ENCODE measurements around the gene TBC1D16.

The TBC1D16 gene

GRCh38 chr17:79948945-79949655, 86.6 kb downstream of the TBC1D16 start:
- DNase-seq, result no peak

GRCh38 chr17:79948406-79948944, 87.2 kb downstream of the TBC1D16 start:
- no peak for DNase-seq

- DNase-seq, result no peak
These were observed 88.2 kb downstream of the TBC1D16 start for GRCh38 chr17:79947351-79948031.

GRCh38 chr17:79946352-79947231, 89.1 kb downstream of the TBC1D16 start:
- no peak for DNase-seq

GRCh38 chr17:79945591-79946255, 89.9 kb downstream of the TBC1D16 start:
- DNase-seq, result no peak

GRCh38 chr17:79944821-79945391, 90.8 kb downstream of the TBC1D16 start:
- no peak for DNase-seq

- no peak for DNase-seq
These were observed 91.3 kb downstream of the TBC1D16 start for GRCh38 chr17:79944251-79944812.

GRCh38 chr17:79943347-79944241, 92.1 kb downstream of the TBC1D16 start:
- DNase-seq, result no peak

GRCh38 chr17:79942591-79943346, 92.9 kb downstream of the TBC1D16 start:
- DNase-seq, result no peak

- DNase-seq, result no peak
These were observed 93.7 kb downstream of the TBC1D16 start for GRCh38 chr17:79942011-79942405.

- no peak for DNase-seq
These were observed 94.3 kb downstream of the TBC1D16 start for GRCh38 chr17:79941088-79942010.

- DNase-seq, result no peak
These were observed 95.1 kb downstream of the TBC1D16 start for GRCh38 chr17:79940459-79941087.

- DNase-seq, result no peak
These were observed 95.8 kb downstream of the TBC1D16 start for GRCh38 chr17:79939755-79940458.

GRCh38 chr17:79939094-79939435, 96.6 kb downstream of the TBC1D16 start:
- no peak for DNase-seq

GRCh38 chr17:79938336-79939093, 97.2 kb downstream of the TBC1D16 start:
- no peak for DNase-seq

GRCh38 chr17:79937391-79938335, 98.0 kb downstream of the TBC1D16 start:
- DNase-seq, result no peak

All from NCI-H2081 treated with DMSO at 0.1 percent for 48 hours (cell line).